HepG2 (cell line): Measurements from ENCODE around the gene NRAS. TPM values are rescaled to one million over a fixed set of nuclear protein-coding genes. Genes with fewer than 3 reads are reported as not detected.

ENCODE experiments used
- ATAC-seq: fragments of 200-7000 bp; cut with Tn5 transposase; 3 replicates; pipeline ENCODE4 v1.9.1; 2020; ENCODE audit warnings: mild to moderate bottlenecking, moderate library complexity
- BruUV-seq: library from RNA; stranded (reverse); fragments of 400-500 nt; replicated peaks from 2 replicates; lab custom pipeline; 2021; lab: Mats Ljungman, UMichigan
- CTCF ChIA-PET: fragments of 300-600 bp; formaldehyde crosslinking; extraction: SDS; loops from one replicate; lab custom pipeline; 2021; ENCODE audit warnings: low total read pairs, inconsistent platforms, low intra/inter-chr PET ratio; lab: Yijun Ruan, JAX
- POLR2A ChIA-PET: fragments of 350-600 bp; sonication (Branson Sonifier 250); formaldehyde crosslinking; loops from one replicate; lab custom pipeline; 2020; ENCODE audit warnings: antibody characterized with exemption, inconsistent platforms; lab: Yijun Ruan, JAX
- DNase-seq: peaks from one replicate; pipeline ENCODE4 v3.0.0-alpha.2; 2015; ENCODE audit warnings: low spot score
- FAIRE-seq: peaks from 3 replicates; lab custom pipeline; 2011; peaks lifted over from hg19 to GRCh38; lab: Jason Lieb, UNC
- H2AFZ ChIP-seq: one replicate; pipeline ENCODE4 v1.6.1; 2011; ENCODE audit warnings: low read length, inconsistent platforms
- H3K27ac ChIP-seq: fragments of 300-600 bp; 3 replicates; pipeline ENCODE4 v1.8.0; 2011; ENCODE audit warnings: mixed run types, mild to moderate bottlenecking, mixed read lengths, low read length, inconsistent platforms; ENCODE audit not compliant: insufficient read depth; ENCODE audit errors: extremely low read length
- H3K27me3 ChIP-seq, 2 experiments: fragments of 200-600 bp in 1 of 2; 2 replicates in 1 of 2; 3 replicates in 1 of 2; pipeline versions ENCODE4 v1.6.0 to v1.8.0; 2011; ENCODE audit warnings: low read length in 2 of 2, mild to moderate bottlenecking in 2 of 2, moderate library complexity in 2 of 2, inconsistent platforms in 1 of 2; ENCODE audit not compliant: insufficient read depth in 2 of 2, control insufficient read depth in 1 of 2
- H3K36me3 ChIP-seq, 2 experiments: fragments of 200-600 bp in 1 of 2; replicated peaks in 1 of 2; 2 replicates in 1 of 2; 3 replicates in 1 of 2; pipeline versions ENCODE4 v1.5.1 to v1.8.0; 2011; ENCODE audit warnings: low read length in 2 of 2, inconsistent platforms in 1 of 2; ENCODE audit not compliant: insufficient read depth in 2 of 2, control insufficient read depth in 1 of 2
- H3K4me1 ChIP-seq: 2 replicates; pipeline ENCODE4 v1.5.1; 2012; ENCODE audit warnings: low read length, inconsistent platforms; ENCODE audit not compliant: insufficient read depth
- H3K4me2 ChIP-seq: 2 replicates; pipeline ENCODE4 v1.6.0; 2011; ENCODE audit warnings: low read depth, low read length, inconsistent platforms
- H3K4me3 ChIP-seq, 3 experiments: fragments of 200-600 bp in 1 of 3; sonication (generic), shearing (Covaris generic) in 1 of 3; replicated peaks in 1 of 3; 2 replicates each; pipeline ENCODE4 v1.5.1; 2011 to 2016; ENCODE audit warnings: low read length in 3 of 3, inconsistent platforms in 2 of 3, low read depth in 2 of 3, mild to moderate bottlenecking in 2 of 3, control low read depth in 1 of 3, mixed read lengths in 1 of 3; ENCODE audit not compliant: insufficient read depth in 1 of 3
- H3K79me2 ChIP-seq: one replicate; pipeline ENCODE4 v1.6.1; 2011; ENCODE audit warnings: low read length, inconsistent platforms; ENCODE audit not compliant: insufficient read depth
- H3K9ac ChIP-seq: 2 replicates; pipeline ENCODE4 v1.6.0; 2011; ENCODE audit warnings: mild to moderate bottlenecking, low read depth, low read length, inconsistent platforms; ENCODE audit not compliant: insufficient read depth
- H3K9me3 ChIP-seq: 2 replicates; pipeline ENCODE4 v1.5.1; 2012; ENCODE audit warnings: mild to moderate bottlenecking, low read length
- H4K20me1 ChIP-seq: 2 replicates; pipeline ENCODE4 v1.6.0; 2011; ENCODE audit warnings: inconsistent platforms, mild to moderate bottlenecking, low read length, moderate library complexity; ENCODE audit not compliant: insufficient read depth
- AGO2 ChIP-seq: fragments of 200-400 bp; formaldehyde crosslinking; optimal IDR thresholded peaks from 2 replicates; pipeline ENCODE3; 2017; ENCODE audit warnings: mild to moderate bottlenecking, low read depth, low read length, moderate library complexity
- ASH2L ChIP-seq: fragments of 300-600, 200-600 bp; sonication (generic); IDR thresholded peaks from 2 replicates; pipeline ENCODE4 v1.7.0; 2017; ENCODE audit warnings: low read depth, mild to moderate bottlenecking, moderate library complexity, mixed read lengths, low read length; ENCODE audit not compliant: insufficient read length
- ELF1 ChIP-seq: sonication (generic); formaldehyde crosslinking; IDR thresholded peaks from 2 replicates; pipeline ENCODE4 v1.4.0; 2020; ENCODE audit warnings: missing genetic modification reagents
- KAT2B ChIP-seq: fragments of 150-350 bp; IDR thresholded peaks from 2 replicates; pipeline ENCODE4 v1.6.1; 2014; ENCODE audit warnings: low read depth, low read length, borderline replicate concordance
- KLF6 ChIP-seq: IDR thresholded peaks from 2 replicates; pipeline ENCODE4 v1.8.0; 2016; ENCODE audit warnings: missing biosample characterization, missing genetic modification reagents
- NCOA5 ChIP-seq: sonication (generic); formaldehyde crosslinking; IDR thresholded peaks from 2 replicates; pipeline ENCODE4 v1.4.0; 2020; ENCODE audit warnings: missing genetic modification reagents
- RAD51 ChIP-seq: fragments of 450-650 bp; IDR thresholded peaks from 2 replicates; pipeline ENCODE4 v1.6.1; 2016; ENCODE audit warnings: borderline replicate concordance
- RFX3 ChIP-seq: IDR thresholded peaks from 2 replicates; pipeline ENCODE4 v1.6.1; 2016; ENCODE audit warnings: missing biosample characterization, missing genetic modification reagents
- RNF219 ChIP-seq: sonication (generic); formaldehyde crosslinking; IDR thresholded peaks from 2 replicates; pipeline ENCODE4 v1.5.0; 2020; ENCODE audit warnings: mild to moderate bottlenecking, missing genetic modification reagents
- SP140L ChIP-seq: sonication (generic); formaldehyde crosslinking; IDR thresholded peaks from 2 replicates; pipeline ENCODE4 v1.4.0; 2020; ENCODE audit warnings: missing genetic modification reagents, borderline replicate concordance
- TFDP2 ChIP-seq: sonication (generic); formaldehyde crosslinking; IDR thresholded peaks from 2 replicates; pipeline ENCODE4 v1.4.0; 2020; ENCODE audit warnings: missing genetic modification reagents
- THAP7 ChIP-seq: sonication (generic); formaldehyde crosslinking; IDR thresholded peaks from 2 replicates; pipeline ENCODE4 v1.8.1; 2023; ENCODE audit warnings: mild to moderate bottlenecking, missing genetic modification reagents
- ZNF230 ChIP-seq: sonication (generic); formaldehyde crosslinking; IDR thresholded peaks from 2 replicates; pipeline ENCODE4 v1.4.0; 2020; ENCODE audit warnings: mild to moderate bottlenecking, missing genetic modification reagents
- ZNF362 ChIP-seq: sonication (generic); formaldehyde crosslinking; IDR thresholded peaks from 2 replicates; pipeline ENCODE4 v1.4.0; 2020; ENCODE audit warnings: missing genetic modification reagents, mild to moderate bottlenecking, borderline replicate concordance
- ZNF501 ChIP-seq: sonication (generic); formaldehyde crosslinking; IDR thresholded peaks from 2 replicates; pipeline ENCODE4 v1.5.1; 2020; ENCODE audit warnings: mild to moderate bottlenecking, moderate library complexity, missing genetic modification reagents
- ZNF598 ChIP-seq: sonication (generic); formaldehyde crosslinking; IDR thresholded peaks from 2 replicates; pipeline ENCODE4 v1.5.1; 2020; ENCODE audit warnings: mild to moderate bottlenecking, missing genetic modification reagents, borderline replicate concordance
- ZNF724P ChIP-seq: sonication (generic); formaldehyde crosslinking; IDR thresholded peaks from 2 replicates; pipeline ENCODE4 v1.8.0; 2022; ENCODE audit warnings: missing genetic modification reagents, borderline replicate concordance
- ZNF749 ChIP-seq: sonication (generic); formaldehyde crosslinking; IDR thresholded peaks from 2 replicates; pipeline ENCODE4 v1.8.0; 2022; ENCODE audit warnings: mild to moderate bottlenecking, missing genetic modification reagents, moderate library complexity, borderline replicate concordance
- WGBS: methylation state at CpG from one replicate; pipeline ENCODE4 v1.1.6; 2017; ENCODE audit warnings: low lambda C conversion rate; 5-methylcytosine and 5-hydroxymethylcytosine counted together
- in situ Hi-C: cut with HindIII; loops from 2 replicates; pipeline ENCODE4 v1.10.0; 2017; ENCODE audit warnings: low pct_unique_long_range_greater_than_20kb; ENCODE audit not compliant: extremely low pct_ligation_motif_present
- intact Hi-C: fragments of 100-400 bp; cut with micrococcal nuclease; formaldehyde crosslinking; loops from one replicate; pipeline ENCODE4 v1.10.0; 2022; ENCODE audit not compliant: unreplicated experiment
- polyA plus RNA-seq, 8 experiments: library from polyadenylated mRNA; depleted of rRNA in 3 of 8; stranded (reverse) in 7 of 8; unstranded in 1 of 8; fragments of >200 nt; fragmentation: Illumina TruSeq in 4 of 8; extraction: Trizol in 4 of 8; gene quantifications; 2 replicates each; pipeline versions ENCODE4 v1.2.1 to v1.2.3, GENCODE V29; 2011 to 2016; ENCODE audit warnings: low read depth in 4 of 8, missing spikeins in 1 of 8, mixed read lengths in 1 of 8; ENCODE audit not compliant: insufficient read depth in 1 of 8
- total RNA-seq, 5 experiments: library from RNA; depleted of rRNA; stranded (reverse); fragments of >200 nt; fragmentation: Illumina TruSeq; extraction: Trizol; gene quantifications; 2 replicates each; pipeline ENCODE4 v1.2.3, GENCODE V29; 2016; ENCODE audit warnings: low read depth in 1 of 5

NRAS gene
- total and polyA plus RNA-seq, 2 of the 13 experiments (the other 11 are each of a cell fraction or from before 2014, with no cell fraction given) = 38.6 to 58.8 TPM

- TF ChIP-seq RFX3 = no peak
- no peak for TF ChIP-seq NCOA5 (CRISPR knock-in tag)
- TF ChIP-seq RAD51 = no peak
- TF ChIP-seq ZNF362 = no peak
- no peak for TF ChIP-seq KAT2B
- no peak for TF ChIP-seq ELF1
- no peak for TF ChIP-seq SP140L (CRISPR knock-in tag)
- no peak for TF ChIP-seq ASH2L
- no peak for TF ChIP-seq AGO2
- TF ChIP-seq ZNF749 (CRISPR knock-in tag) = no peak
- no peak for TF ChIP-seq ZNF501
- TF ChIP-seq ZNF230 (CRISPR knock-in tag) = no peak
Measured at GRCh38 chr1:114758256-114758832, 41.8 kb upstream of the NRAS start (continued).

- peak within 1 kb of the TSS; percentile 98 for H3K27ac ChIP-seq
- in situ Hi-C loops = no loop called here
- H3K4me1 ChIP-seq = peaks cover 44% of the 10 kb centered on the region
- TSS peak; percentile 51 for BruUV-seq
- POLR2A ChIA-PET = interaction anchor here (1.0 to 3.6 kb wide), 2 partner anchors 22 to 29 kb away, joined by 3 to 16 read pairs; partner anchors contain the start of gene SIKE1
- ATAC-seq (peak; percentile 95), DNase-seq (peak; percentile 98), FAIRE-seq (peak; percentile 98)
- H3K9ac ChIP-seq = peak within 1 kb of the TSS; percentile 100
- H2AFZ ChIP-seq = peak within 1 kb of the TSS; percentile 78
- WGBS = 0% methylated on average over 27 of the region's 50 CpGs
- no peaks in the 10 kb centered on the region for H3K9me3 ChIP-seq
- H3K79me2 ChIP-seq = peaks cover 51% of the 10 kb centered on the region
- no peaks in the 10 kb centered on the region; a peak in 1 of 5 replicates for H3K27me3 ChIP-seq
- peak within 1 kb of the TSS; percentile 72 for H3K4me2 ChIP-seq
- intact Hi-C loops = loop anchor here (2.0 to 5.0 kb wide), 2 partner anchors 40 to 177 kb away; partner anchors contain the start of genes BCAS2 and NRAS
- no peaks in the 10 kb centered on the region for H3K36me3 ChIP-seq
- peaks cover 46% of the 10 kb centered on the region for H4K20me1 ChIP-seq
- CTCF ChIA-PET = no interaction called here
- H3K4me3 ChIP-seq = peak within 1 kb of the TSS; percentile 85 to 100 (median 99)
- TF ChIP-seq ZNF598 (CRISPR knock-in tag) (peak; percentile 91), RNF219 (CRISPR knock-in tag) (0 out of 2 replicates have a peak, but pooled peaks have one; percentile 28), TFDP2 (CRISPR knock-in tag) (peak; percentile 48), ZNF724P (CRISPR knock-in tag) (peak; percentile 64; the same call in 1 of the 2 replicates), THAP7 (CRISPR knock-in tag) (peak; percentile 83; the same call in 1 of the 2 replicates), KLF6 (CRISPR knock-in tag) (peak; percentile 64)
Measured at GRCh38 chr1:114757455-114758255, 41.1 kb upstream of the NRAS start, which contains the start of gene CSDE1. Gene CSDE1 (minus strand): TSS chr1:114757984. CDS start chr1:114739890, 18,094 bp downstream.
